HG03060 (cell line): ENCODE measurements around the gene ZC3H13.

Experiments
- ATAC-seq: cut with Tn5 transposase; IDR thresholded peaks from one replicate; pipeline ENCODE4 v1.9.1; 2021; ENCODE audit warnings: low read depth, moderate number of reproducible peaks; ENCODE audit not compliant: unreplicated experiment

Gene ZC3H13

GRCh38 chr13:46052319-46053161, at the start of gene ZC3H13:
Gene ZC3H13 (minus strand): TSS chr13:46052746. CDS start chr13:46045507, 7,239 bp downstream.
- ATAC-seq, result peak; percentile 96

- ATAC-seq, result no peak
Observed at GRCh38 chr13:46102255-46102605, 49.7 kb upstream of the ZC3H13 start.

GRCh38 chr13:46101484-46102254, 49.1 kb upstream of the ZC3H13 start:
- no peak for ATAC-seq

- no peak for ATAC-seq
Observed at GRCh38 chr13:46101002-46101401, 48.5 kb upstream of the ZC3H13 start.

- ATAC-seq, result no peak
Observed at GRCh38 chr13:46100191-46100815, 47.8 kb upstream of the ZC3H13 start.

GRCh38 chr13:46097663-46098062, 45.1 kb upstream of the ZC3H13 start:
- ATAC-seq, result no peak

GRCh38 chr13:46097015-46097414, 44.5 kb upstream of the ZC3H13 start:
- ATAC-seq, result no peak

- ATAC-seq, result no peak
Observed at GRCh38 chr13:46094478-46094877, 41.9 kb upstream of the ZC3H13 start.

- ATAC-seq, result no peak
Observed at GRCh38 chr13:46088821-46089562, 36.4 kb upstream of the ZC3H13 start.

GRCh38 chr13:46087481-46087880, 34.9 kb upstream of the ZC3H13 start:
- no peak for ATAC-seq

- ATAC-seq, result no peak
Observed at GRCh38 chr13:46086985-46087384, 34.4 kb upstream of the ZC3H13 start.

GRCh38 chr13:46086421-46086922, 33.9 kb upstream of the ZC3H13 start:
- ATAC-seq, result no peak

GRCh38 chr13:46085737-46086136, 33.2 kb upstream of the ZC3H13 start:
- no peak for ATAC-seq

GRCh38 chr13:46082324-46082723, 29.8 kb upstream of the ZC3H13 start:
- ATAC-seq, result no peak

GRCh38 chr13:46079770-46080169, 27.2 kb upstream of the ZC3H13 start:
- ATAC-seq, result no peak

- ATAC-seq, result no peak
Observed at GRCh38 chr13:46077265-46077664, 24.7 kb upstream of the ZC3H13 start.

GRCh38 chr13:46076827-46077226, 24.3 kb upstream of the ZC3H13 start:
- ATAC-seq, result no peak

- ATAC-seq, result no peak
Observed at GRCh38 chr13:46075811-46076210, 23.3 kb upstream of the ZC3H13 start.

GRCh38 chr13:46071590-46072249, 19.2 kb upstream of the ZC3H13 start:
- ATAC-seq, result peak; percentile 81

- no peak for ATAC-seq
Observed at GRCh38 chr13:46063292-46063691, 10.7 kb upstream of the ZC3H13 start.
